AG04450 (cell line): ENCODE data around the gene MGAT4B. TPM values are rescaled to one million over a fixed set of nuclear protein-coding genes. Genes with fewer than 3 reads are reported as not detected.

Experiments
- CTCF ChIA-PET: fragments of 300-600, 350-600 bp; formaldehyde crosslinking; extraction: SDS; loops from one replicate; lab custom pipeline; 2022; ENCODE audit warnings: antibody characterized with exemption, inconsistent platforms; lab: Charles Lee
- POLR2A ChIA-PET: fragments of 350-600 bp; formaldehyde crosslinking; extraction: SDS; loops from one replicate; lab custom pipeline; 2021; ENCODE audit warnings: antibody characterized with exemption, inconsistent platforms; lab: Yijun Ruan, JAX
- DNase-seq: peaks from one replicate; pipeline ENCODE4 v3.0.0-alpha.2; 2011; ENCODE audit warnings: low read depth, low spot score
- H3K27ac ChIP-seq: one replicate; pipeline ENCODE4 v1.5.1; 2012; ENCODE audit warnings: low read depth, low read length, control low read depth
- H3K27me3 ChIP-seq: one replicate; pipeline ENCODE4 v1.6.0; 2012; ENCODE audit warnings: low read length; ENCODE audit not compliant: control insufficient read depth, insufficient read depth
- H3K4me3 ChIP-seq: 2 replicates; pipeline ENCODE4 v1.5.1; 2011; ENCODE audit warnings: mild to moderate bottlenecking, low read depth, low read length, control low read depth
- H3K9me3 ChIP-seq: 2 replicates; pipeline ENCODE4 v1.5.1; 2012; ENCODE audit warnings: low read length; ENCODE audit not compliant: control insufficient read depth, insufficient read depth
- CTCF ChIP-seq: IDR thresholded peaks from 2 replicates; pipeline ENCODE4 v1.5.1; 2011; ENCODE audit warnings: low read depth, low read length, control low read depth, inconsistent platforms
- polyA plus RNA-seq: library from polyadenylated mRNA; depleted of rRNA; stranded (reverse); fragments of >200 nt; gene quantifications from 2 replicates; pipeline ENCODE4 v1.2.3, GENCODE V29; 2011

Gene MGAT4B
- polyA plus RNA-seq, 1 experiment, result 102 TPM

GRCh38 chr5:179795863-179796833, 10.5 kb downstream of the MGAT4B start:
- TF ChIP-seq CTCF, result peak; percentile 51
- peak overlapping the region; percentile 60 for H3K4me3 ChIP-seq
- ChIA-PET POLR2A (interaction anchor here (0.6 kb wide), 1 partner anchor 27 kb away, joined by 12 read pairs; no protein-coding TSS in a partner anchor), CTCF (interaction anchor here (0.6 to 2.2 kb wide), 13 partner anchors 8 to 176 kb away, joined by 3 to 11 read pairs (median 4); no protein-coding TSS in a partner anchor)
- no peaks in the 10 kb centered on the region for H3K27me3 ChIP-seq
- no peak for DNase-seq
- no peaks in the 10 kb centered on the region; the same call in 1 of the 2 replicates for H3K9me3 ChIP-seq
- H3K27ac ChIP-seq, result peak overlapping the region; percentile 52

- no peaks in the 10 kb centered on the region; the same call in 1 of the 2 replicates for H3K9me3 ChIP-seq
- no peaks in the 10 kb centered on the region for H3K27me3 ChIP-seq
- peak overlapping the region; percentile 60 for H3K4me3 ChIP-seq
- CTCF ChIA-PET, result interaction anchor here (0.6 to 2.2 kb wide), 12 partner anchors 9 to 55 kb away, joined by 3 to 11 read pairs (median 4); no protein-coding TSS in a partner anchor
- no peak overlapping the region for H3K27ac ChIP-seq
- POLR2A ChIA-PET, result interaction anchor here (1.2 kb wide), 1 partner anchor 18 kb away, joined by 3 read pairs; no protein-coding TSS in a partner anchor
- no peak for TF ChIP-seq CTCF
- DNase-seq, result no peak
Measured at GRCh38 chr5:179795049-179795862, 11.4 kb downstream of the MGAT4B start.

- TF ChIP-seq CTCF, result no peak
- no peak overlapping the region for H3K27ac ChIP-seq
- H3K27me3 ChIP-seq, result no peaks in the 10 kb centered on the region
- no peaks in the 10 kb centered on the region; the same call in 1 of the 2 replicates for H3K9me3 ChIP-seq
- CTCF ChIA-PET, result interaction anchor here (1.7 to 1.9 kb wide), 2 partner anchors 27 to 32 kb away, joined by 4 to 5 read pairs; no protein-coding TSS in a partner anchor
- no peak for DNase-seq
- POLR2A ChIA-PET, result interaction anchor here (1.2 to 1.3 kb wide), 2 partner anchors 17 to 171 kb away, joined by 3 to 5 read pairs; partner anchors contain the start of gene HNRNPH1
- no peak overlapping the region for H3K4me3 ChIP-seq
Measured at GRCh38 chr5:179794575-179794974, 12.1 kb downstream of the MGAT4B start.

GRCh38 chr5:179794171-179794570, 12.5 kb downstream of the MGAT4B start:
- ChIA-PET CTCF (interaction anchor here (1.7 to 1.9 kb wide), 2 partner anchors 26 to 31 kb away, joined by 4 to 5 read pairs; no protein-coding TSS in a partner anchor), POLR2A (interaction anchor here (1.2 to 1.7 kb wide), 3 partner anchors 11 to 171 kb away, joined by 3 to 6 read pairs (median 5); partner anchors contain the start of gene HNRNPH1)
- Histone ChIP-seq H3K9me3 (no peaks in the 10 kb centered on the region; the same call in 1 of the 2 replicates), H3K4me3 (no peak overlapping the region), H3K27me3 (no peaks in the 10 kb centered on the region), H3K27ac (no peak overlapping the region)
- no peak for DNase-seq
- TF ChIP-seq CTCF, result no peak
